Stomach (tissue), 9 donors: ENCODE measurements around the gene CHN1. TPM values are rescaled to one million over a fixed set of nuclear protein-coding genes. Genes with fewer than 3 reads are reported as not detected.

ENCODE experiments used
- DNase-seq, 2 donors: peaks; one replicate each; pipeline versions ENCODE4 v3.0.0 to v3.0.0-alpha.2; 2013 to 2019
- H3K27ac ChIP-seq, 5 donors: fragments of 200-600 bp in 4 of 5; sonication (generic) in 4 of 5; one replicate each; pipeline ENCODE4 v1.5.1; 2013 to 2019; ENCODE audit warnings: mild to moderate bottlenecking in 1 of 5, moderate library complexity in 1 of 5
- H3K27me3 ChIP-seq, 3 donors: fragments of 200-600 bp; sonication (generic); one replicate each; pipeline ENCODE4 v1.5.1; 2017 to 2019; ENCODE audit warnings: mixed run types in 1 of 3
- H3K36me3 ChIP-seq, 4 donors: fragments of 200-600 bp; sonication (generic); 1 replicate in 3 of 4; 2 replicates in 1 of 4; pipeline ENCODE4 v1.5.1; 2016 to 2019
- H3K4me1 ChIP-seq, 4 donors: fragments of 200-600 bp; sonication (generic); one replicate each; pipeline ENCODE4 v1.5.1; 2016 to 2019
- H3K4me3 ChIP-seq, 4 donors: fragments of 200-600 bp; sonication (generic) in 3 of 4; one replicate each; pipeline ENCODE4 v1.5.1; 2016 to 2019; ENCODE audit warnings: mild to moderate bottlenecking in 1 of 4
- H3K9me3 ChIP-seq, 4 donors: fragments of 200-600 bp; sonication (generic); one replicate each; pipeline ENCODE4 v1.5.1; 2016 to 2019
- EP300 ChIP-seq: sonication (generic); formaldehyde crosslinking; IDR thresholded peaks from one replicate; pipeline ENCODE4 v1.6.1; 2017; ENCODE audit warnings: antibody characterized with exemption
- POLR2A ChIP-seq, 4 donors: fragments of 450-650 bp; IDR thresholded peaks; one replicate each; pipeline ENCODE4 v1.6.1; 2016; ENCODE audit warnings: antibody characterized with exemption in 4 of 4, control low read depth in 2 of 4, mild to moderate bottlenecking in 1 of 4, moderate library complexity in 1 of 4
- POLR2AphosphoS5 ChIP-seq, 3 donors: sonication (generic); formaldehyde crosslinking; IDR thresholded peaks; one replicate each; pipeline ENCODE4 v1.6.1; 2016; ENCODE audit warnings: antibody characterized with exemption in 3 of 3
- WGBS, 5 donors: extraction: QIAGEN DNeasy Blood & Tissue Kit in 3 of 5; methylation state at CpG; one replicate each; pipeline versions ENCODE4 v1.1.5 to v1.1.7; 2013 to 2018; 5-methylcytosine and 5-hydroxymethylcytosine counted together
- intact Hi-C: fragments of 100-400 bp; cut with DNase I; formaldehyde crosslinking; loops from one replicate; pipeline ENCODE4 v1.15.1; 2023; ENCODE audit warnings: low total_unique reads
- polyA plus RNA-seq, 3 donors: library from polyadenylated mRNA; stranded (reverse); fragments of 200-250 nt; gene quantifications; one replicate each; pipeline ENCODE4 v1.2.3, GENCODE V29; 2013
- total RNA-seq, 5 donors: library from RNA; depleted of rRNA; stranded (reverse); fragments of >200 nt; gene quantifications; one replicate each; pipeline versions ENCODE4 v1.1.0 to v1.2.3, GENCODE V29; 2014 to 2016
- TF ChIP-seq, protein P1 (sequence below), 7 experiments: fragments of 450-650 bp in 4 of 7; fragments of 200-600 bp in 3 of 7; sonication (generic) in 3 of 7; IDR thresholded peaks; one replicate each; pipeline ENCODE4 v1.5.1; 2016 to 2019; ENCODE audit warnings: antibody characterized with exemption in 7 of 7, control low read depth in 2 of 7, mild to moderate bottlenecking in 1 of 7
- donor health status: healthy with polysubstance abuse.
- donor health status: Bipolar disorder and iron deficiency.
- donor health status: healthy.

The CHN1 gene
- total and polyA plus RNA-seq, 8 donors, result 2.3 to 50.9 (median 12.2) TPM; not detected in 1

DNA sequence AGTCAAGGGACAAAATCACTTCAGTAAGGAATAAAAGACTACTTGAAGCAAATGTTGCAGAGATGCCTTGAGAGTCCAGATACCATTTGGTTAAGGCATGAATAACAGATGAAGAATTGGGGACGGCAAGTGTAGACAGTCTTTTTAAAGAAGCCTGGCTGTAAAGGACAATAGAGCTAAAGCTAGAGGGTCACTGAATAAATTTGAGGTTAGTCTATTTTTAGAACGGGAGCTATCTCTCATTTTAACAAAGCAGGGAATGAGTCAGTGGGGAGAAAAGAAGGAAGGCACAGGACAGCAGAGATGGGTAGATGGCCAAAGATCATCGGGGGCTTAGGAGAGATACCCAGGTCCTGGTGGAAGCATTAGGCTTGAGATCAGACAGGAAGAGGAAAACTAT lies 30.6 kb upstream of the CHN1 start:
- no peak overlapping the region for H3K4me3 ChIP-seq
- no peaks in the 10 kb centered on the region for H3K9me3 ChIP-seq
- H3K4me1 ChIP-seq, result no peaks in the 10 kb centered on the region
- no peaks in the 10 kb centered on the region for H3K36me3 ChIP-seq
- intact Hi-C loops, result no loop called here
- no peak for DNase-seq
- H3K27me3 ChIP-seq, result no peaks in the 10 kb centered on the region
- no peak overlapping the region for H3K27ac ChIP-seq
- WGBS, 5 donors, result 61 to 78% (median 71%) methylated on average over 3 of the region's 3 CpGs
- no peak for TF ChIP-seq EP300
- TF ChIP-seq POLR2A (IDR thresholded peaks at IDR 0.05), result no peak
- TF ChIP-seq POLR2AphosphoS5 (IDR thresholded peaks at IDR 0.05), result no peak
- TF ChIP-seq, protein P1, sequence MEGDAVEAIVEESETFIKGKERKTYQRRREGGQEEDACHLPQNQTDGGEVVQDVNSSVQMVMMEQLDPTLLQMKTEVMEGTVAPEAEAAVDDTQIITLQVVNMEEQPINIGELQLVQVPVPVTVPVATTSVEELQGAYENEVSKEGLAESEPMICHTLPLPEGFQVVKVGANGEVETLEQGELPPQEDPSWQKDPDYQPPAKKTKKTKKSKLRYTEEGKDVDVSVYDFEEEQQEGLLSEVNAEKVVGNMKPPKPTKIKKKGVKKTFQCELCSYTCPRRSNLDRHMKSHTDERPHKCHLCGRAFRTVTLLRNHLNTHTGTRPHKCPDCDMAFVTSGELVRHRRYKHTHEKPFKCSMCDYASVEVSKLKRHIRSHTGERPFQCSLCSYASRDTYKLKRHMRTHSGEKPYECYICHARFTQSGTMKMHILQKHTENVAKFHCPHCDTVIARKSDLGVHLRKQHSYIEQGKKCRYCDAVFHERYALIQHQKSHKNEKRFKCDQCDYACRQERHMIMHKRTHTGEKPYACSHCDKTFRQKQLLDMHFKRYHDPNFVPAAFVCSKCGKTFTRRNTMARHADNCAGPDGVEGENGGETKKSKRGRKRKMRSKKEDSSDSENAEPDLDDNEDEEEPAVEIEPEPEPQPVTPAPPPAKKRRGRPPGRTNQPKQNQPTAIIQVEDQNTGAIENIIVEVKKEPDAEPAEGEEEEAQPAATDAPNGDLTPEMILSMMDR (IDR thresholded peaks at IDR 0.05), result no peak

DNA sequence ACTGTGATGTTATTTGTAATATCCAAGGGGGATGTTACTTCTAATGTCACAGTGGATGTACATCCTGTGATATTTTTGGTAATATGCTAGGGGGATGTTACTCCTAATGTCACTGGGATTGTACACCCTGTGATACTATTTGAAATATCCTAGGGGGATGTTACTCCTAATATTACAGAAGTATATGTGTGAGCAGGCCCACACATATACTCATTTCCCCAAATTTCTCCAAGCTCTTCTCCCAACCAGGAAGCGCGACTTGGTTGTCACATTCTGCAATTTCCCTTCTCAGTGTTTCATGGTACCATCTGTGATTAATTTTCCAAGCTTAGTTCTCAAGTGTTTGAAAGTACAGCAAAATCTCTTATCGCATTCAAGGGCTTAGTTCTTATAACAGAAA lies 29.5 kb upstream of the CHN1 start:
- intact Hi-C loops, result no loop called here
- Histone ChIP-seq H3K36me3 (no peaks in the 10 kb centered on the region), H3K27me3 (no peaks in the 10 kb centered on the region), H3K27ac (no peak overlapping the region), H3K9me3 (no peaks in the 10 kb centered on the region), H3K4me1 (no peaks in the 10 kb centered on the region), H3K4me3 (no peak overlapping the region)
- WGBS, 5 donors, result 89 to 97% (median 97%) methylated on average over 3 of the region's 3 CpGs
- no peak for TF ChIP-seq POLR2A (IDR thresholded peaks at IDR 0.05)
- DNase-seq, result no peak

DNA sequence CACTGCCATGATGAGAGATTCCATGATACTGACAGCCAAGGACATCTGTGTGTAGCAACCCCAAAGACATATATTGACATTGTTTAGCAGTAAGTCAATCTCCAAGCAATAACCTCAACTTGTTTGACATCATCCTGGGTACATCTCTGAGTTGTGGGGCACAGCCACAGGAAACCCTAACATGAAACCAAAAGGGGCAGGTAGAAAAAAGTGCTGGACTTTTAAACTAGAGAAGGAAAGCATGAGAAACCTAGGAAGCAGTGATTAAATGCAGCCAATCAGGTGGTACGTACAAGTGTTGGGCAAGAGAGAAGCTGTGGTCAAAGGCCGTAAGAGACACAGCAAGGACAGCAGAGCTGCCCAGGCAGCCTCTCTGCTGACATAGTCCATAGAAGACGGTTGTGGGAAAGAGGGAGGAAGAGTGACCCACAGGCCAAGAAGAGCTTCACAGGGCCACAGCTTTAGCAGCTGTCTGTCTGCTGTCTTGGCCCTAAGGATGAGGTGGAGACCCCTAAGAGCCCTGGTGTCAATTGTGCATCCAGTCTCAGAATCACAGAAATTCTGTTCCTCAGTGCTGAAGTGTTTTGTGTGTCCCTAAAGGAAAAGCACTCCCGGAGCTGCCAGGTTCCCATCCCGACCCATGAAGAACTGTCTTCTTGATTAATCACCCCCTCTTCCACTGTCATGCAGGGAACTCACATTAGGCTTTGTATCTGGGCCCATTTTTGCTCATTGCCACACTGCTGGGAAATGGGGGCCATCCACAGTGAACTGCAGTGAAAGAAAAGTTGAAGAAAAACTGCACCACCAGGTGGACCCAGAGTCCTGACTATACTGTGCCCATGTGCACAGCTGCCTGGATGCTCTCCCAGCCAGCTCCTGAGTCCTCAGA lies 25.4 kb upstream of the CHN1 start:
- H3K4me1 ChIP-seq, result peaks cover 0 to 7% (median 0%) of the 10 kb centered on the region in 4 donors
- TF ChIP-seq EP300, result no peak
- no peak for TF ChIP-seq POLR2A (IDR thresholded peaks at IDR 0.05)
- no peak for TF ChIP-seq POLR2AphosphoS5 (IDR thresholded peaks at IDR 0.05)
- TF ChIP-seq, protein P1 (IDR thresholded peaks at IDR 0.05), result no peak
- no peaks in the 10 kb centered on the region for H3K36me3 ChIP-seq
- intact Hi-C loops, result no loop called here
- H3K27me3 ChIP-seq, result no peaks in the 10 kb centered on the region
- no peak overlapping the region for H3K27ac ChIP-seq
- 63 to 81% (median 73%) methylated on average over 5 of the region's 5 CpGs for WGBS, 5 donors
- H3K4me3 ChIP-seq, result no peak overlapping the region
- H3K9me3 ChIP-seq, result no peaks in the 10 kb centered on the region
- peak in 1 of 2 donors; percentile 78 for DNase-seq

DNA sequence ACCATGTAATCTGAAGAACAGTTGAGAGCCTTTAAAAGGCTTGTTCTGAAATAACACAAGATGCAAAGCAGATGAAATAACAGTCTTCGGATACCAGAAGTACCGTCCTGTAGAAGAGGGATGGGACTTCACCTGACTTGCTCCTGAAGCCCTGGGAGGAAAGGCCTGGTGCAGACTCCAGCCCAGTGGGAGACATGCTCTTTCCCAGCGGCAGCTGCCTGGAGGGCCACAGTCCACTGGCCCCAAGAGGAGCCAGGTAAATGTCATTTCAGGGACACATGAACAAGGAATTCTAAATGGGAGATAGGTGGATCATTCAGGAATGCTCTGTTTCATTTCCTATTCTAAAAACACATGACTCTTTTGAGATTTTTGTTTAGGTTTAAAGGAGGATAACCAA lies 22.6 kb upstream of the CHN1 start:
- no peak for TF ChIP-seq EP300
- no peak for TF ChIP-seq POLR2AphosphoS5 (IDR thresholded peaks at IDR 0.05)
- TF ChIP-seq, protein P1 (IDR thresholded peaks at IDR 0.05), result no peak
- TF ChIP-seq POLR2A (IDR thresholded peaks at IDR 0.05), result no peak
- DNase-seq, result no peak
- Histone ChIP-seq H3K9me3 (no peaks in the 10 kb centered on the region), H3K27ac (peak overlapping the region in 4 of 5 donors; percentile 14 to 69 (median 55)), H3K27me3 (no peaks in the 10 kb centered on the region), H3K36me3 (no peaks in the 10 kb centered on the region), H3K4me1 (peaks cover 0 to 7% (median 0%) of the 10 kb centered on the region in 4 donors), H3K4me3 (no peak overlapping the region)
- intact Hi-C loops, result no loop called here
- WGBS, 5 donors, result 78 to 92% (median 83%) methylated on average over 3 of the region's 3 CpGs

DNA sequence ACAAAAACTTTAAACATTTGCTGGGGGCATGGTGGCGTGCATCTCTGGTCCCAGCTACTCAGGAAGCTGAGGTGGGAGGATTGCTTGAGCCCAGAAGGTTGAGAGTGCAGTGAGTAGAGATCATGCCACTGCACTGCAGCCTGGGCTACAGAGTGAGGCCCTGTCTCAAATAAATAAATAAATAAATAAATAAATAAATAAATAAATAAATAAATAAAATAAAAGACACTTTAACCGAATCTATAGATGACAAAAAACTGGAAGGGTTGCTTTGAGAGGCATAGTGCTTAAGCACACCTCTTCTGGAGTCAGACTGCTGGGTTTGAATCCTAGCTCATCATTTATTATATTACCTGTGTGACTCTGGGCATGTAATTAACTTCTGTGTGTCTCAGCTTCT lies 21.2 kb upstream of the CHN1 start:
- H3K4me1 ChIP-seq, result peaks cover 0 to 7% (median 0%) of the 10 kb centered on the region in 4 donors
- H3K9me3 ChIP-seq, result no peaks in the 10 kb centered on the region
- 94 to 96% (median 95%) methylated on average over 2 of the region's 2 CpGs for WGBS, 5 donors
- TF ChIP-seq, protein P1 (IDR thresholded peaks at IDR 0.05), result no peak
- no peak for TF ChIP-seq POLR2AphosphoS5 (IDR thresholded peaks at IDR 0.05)
- TF ChIP-seq EP300, result no peak
- TF ChIP-seq POLR2A (IDR thresholded peaks at IDR 0.05), result no peak
- intact Hi-C loops, result no loop called here
- H3K27ac ChIP-seq, result no peak overlapping the region
- H3K4me3 ChIP-seq, result no peak overlapping the region
- H3K36me3 ChIP-seq, result no peaks in the 10 kb centered on the region
- no peak for DNase-seq
- H3K27me3 ChIP-seq, result no peaks in the 10 kb centered on the region
